ENCODE measurements around the gene FCRL5.

- TF ChIP-seq POLR2AphosphoS5 (IDR thresholded peaks at IDR 0.05; ENCODE audit: low read depth, low read length) (no peak), POLR2A (IDR thresholded peaks at IDR 0.05; ENCODE audit: low read depth, low read length) (no peak), TAF1 (IDR thresholded peaks at IDR 0.05; ENCODE audit: low read depth, low read length) (no peak), SPI1 (IDR thresholded peaks at IDR 0.05; ENCODE audit: low read depth, low read length) (no peak), PAX5 (IDR thresholded peaks at IDR 0.05; ENCODE audit: insufficient read depth, low read length, severe bottlenecking) (no peak)
Observed at GRCh38 chr1:157477419-157477818, 74.9 kb downstream of the FCRL5 start.

Data from GM12891 (cell line).